8988T (cell line): ENCODE measurements around the gene BLOC1S5.
"Not testable (repeated sequence)": the region's sequence is repeated elsewhere in the genome, so short reads cannot be mapped to it uniquely, and the experiment has no call there.

Source experiments
- DNase-seq: peaks from one replicate; pipeline ENCODE4 v3.0.0; 2011

BLOC1S5 gene

GRCh38 chr6:8080362-8081151 lies 16.4 kb upstream of the BLOC1S5 start:
- DNase-seq = no peak

- DNase-seq = no peak
Measured at GRCh38 chr6:8079126-8079525, 14.9 kb upstream of the BLOC1S5 start.

- no peak for DNase-seq
Measured at GRCh38 chr6:8077991-8078390, 13.8 kb upstream of the BLOC1S5 start.

- DNase-seq = no peak
Measured at GRCh38 chr6:8075704-8076103, 11.5 kb upstream of the BLOC1S5 start.

- DNase-seq = no peak
Measured at GRCh38 chr6:8075185-8075584, 11.0 kb upstream of the BLOC1S5 start.

GRCh38 chr6:8074213-8074612 lies 10.0 kb upstream of the BLOC1S5 start:
- DNase-seq = no peak

GRCh38 chr6:8073758-8074157 lies 9.6 kb upstream of the BLOC1S5 start:
- no peak for DNase-seq

- no peak for DNase-seq
Measured at GRCh38 chr6:8070718-8071117, 6.5 kb upstream of the BLOC1S5 start.

GRCh38 chr6:8069631-8070284 lies 5.6 kb upstream of the BLOC1S5 start:
- no peak for DNase-seq

- DNase-seq = no peak
Measured at GRCh38 chr6:8069151-8069550, 5.0 kb upstream of the BLOC1S5 start.

GRCh38 chr6:8066108-8066507 lies 1.9 kb upstream of the BLOC1S5 start:
- no peak for DNase-seq

- DNase-seq = no peak
Measured at GRCh38 chr6:8065519-8065911, 1.3 kb upstream of the BLOC1S5 start.

- DNase-seq = no peak
Measured at GRCh38 chr6:8064638-8065518, 689 bp upstream of the BLOC1S5 start.

GRCh38 chr6:8061736-8062135 lies 2.5 kb downstream of the BLOC1S5 start:
- DNase-seq = no peak

GRCh38 chr6:8060346-8060745 lies 3.8 kb downstream of the BLOC1S5 start:
- DNase-seq = no peak

GRCh38 chr6:8059129-8059528 lies 5.1 kb downstream of the BLOC1S5 start:
- no peak for DNase-seq

- DNase-seq = no peak
Measured at GRCh38 chr6:8057793-8058192, 6.4 kb downstream of the BLOC1S5 start.

- no peak for DNase-seq
Measured at GRCh38 chr6:8057263-8057662, 6.9 kb downstream of the BLOC1S5 start.

- no peak for DNase-seq
Measured at GRCh38 chr6:8054276-8054675, 9.9 kb downstream of the BLOC1S5 start.

- no peak for DNase-seq
Measured at GRCh38 chr6:8047541-8048292, 16.5 kb downstream of the BLOC1S5 start.

- not testable (repeated sequence) for DNase-seq
Measured at GRCh38 chr6:8045769-8046168, 18.4 kb downstream of the BLOC1S5 start.

- no peak for DNase-seq
Measured at GRCh38 chr6:8043221-8043620, 21.0 kb downstream of the BLOC1S5 start.
